SIG-M5 treated with dmso at 0.1 percent for 504 hours (cell line): ENCODE measurements around the gene RAD21L1.

Experiments
- DNase-seq: peaks from one replicate; lab custom pipeline; 2025; ENCODE audit not compliant: unreplicated experiment; lab: John Stamatoyannopoulos, UW

Gene RAD21L1

DNA sequence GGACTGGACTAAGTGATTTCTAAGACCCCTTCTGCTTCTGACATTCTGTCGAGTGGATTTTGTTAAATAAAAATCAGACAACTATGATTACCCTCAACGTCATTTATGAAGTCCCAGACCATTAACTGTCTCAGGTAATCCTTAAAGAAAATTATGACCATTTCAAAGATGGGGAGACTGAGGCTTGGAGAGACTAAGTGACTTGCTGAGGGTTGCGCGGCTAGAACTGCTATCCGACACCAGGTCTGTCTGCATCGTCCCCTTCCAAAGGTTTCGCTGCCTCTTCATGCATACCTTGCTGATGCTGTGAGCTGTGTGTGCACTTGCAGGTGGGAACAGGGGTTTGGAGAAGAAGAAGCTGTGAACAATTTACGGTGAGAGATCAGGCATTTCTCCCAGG lies 43.4 kb downstream of the RAD21L1 start:
- DNase-seq = no peak

DNA sequence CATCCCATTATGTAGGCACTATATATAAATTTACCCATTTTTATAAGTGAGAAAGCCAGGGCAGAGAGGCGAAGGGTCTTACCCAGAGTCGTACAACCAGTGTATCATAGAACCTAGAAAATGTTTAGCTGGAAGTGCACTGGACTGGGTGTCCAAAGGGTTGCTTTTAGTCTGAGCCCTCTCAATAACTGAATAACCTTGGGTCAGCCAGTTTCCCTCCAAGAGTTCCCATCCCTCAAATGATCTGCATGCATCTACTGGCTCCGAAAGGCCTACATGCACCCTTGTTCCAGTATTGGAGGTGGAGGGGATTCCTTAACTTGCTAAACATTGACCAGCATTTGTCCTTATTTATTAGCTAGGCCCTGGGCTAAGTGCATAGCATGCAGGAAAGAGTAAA lies 44.0 kb downstream of the RAD21L1 start:
- DNase-seq = no peak

DNA sequence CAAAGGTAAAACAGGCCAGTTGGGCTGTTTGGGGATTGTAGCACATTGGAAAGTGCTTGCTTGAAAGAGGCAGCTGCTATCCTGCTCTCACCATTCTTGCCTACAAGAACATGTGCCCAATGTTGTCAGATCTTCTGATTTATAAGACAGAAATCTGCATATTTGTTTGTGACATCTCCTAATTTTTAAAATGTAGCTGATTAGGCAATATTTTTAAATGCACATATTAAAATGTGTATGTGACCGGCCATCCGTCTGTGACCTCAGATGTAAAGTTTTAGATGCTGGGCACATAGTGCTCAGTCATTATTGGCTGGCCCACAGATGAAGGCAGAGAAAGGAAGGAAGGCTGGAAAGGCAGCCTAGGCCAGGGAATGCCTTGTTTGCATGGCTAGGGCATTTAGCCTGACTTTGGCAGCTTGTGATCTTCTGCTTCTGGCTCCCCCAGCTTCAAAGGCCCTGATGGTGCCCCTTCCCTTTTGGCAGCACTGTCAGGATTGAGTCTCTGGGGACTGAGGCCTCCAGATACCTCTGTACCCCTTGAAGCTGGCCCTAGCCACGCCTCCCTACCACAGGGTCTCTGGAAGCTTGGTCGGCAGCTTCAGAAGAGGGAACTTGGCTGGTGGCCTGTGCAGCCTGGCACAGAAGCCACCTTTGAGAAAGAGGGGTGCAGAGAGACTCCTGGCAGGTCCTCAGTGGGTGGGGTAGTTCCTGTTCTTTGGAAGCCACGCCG lies 46.7 kb downstream of the RAD21L1 start:
- DNase-seq = no peak

DNA sequence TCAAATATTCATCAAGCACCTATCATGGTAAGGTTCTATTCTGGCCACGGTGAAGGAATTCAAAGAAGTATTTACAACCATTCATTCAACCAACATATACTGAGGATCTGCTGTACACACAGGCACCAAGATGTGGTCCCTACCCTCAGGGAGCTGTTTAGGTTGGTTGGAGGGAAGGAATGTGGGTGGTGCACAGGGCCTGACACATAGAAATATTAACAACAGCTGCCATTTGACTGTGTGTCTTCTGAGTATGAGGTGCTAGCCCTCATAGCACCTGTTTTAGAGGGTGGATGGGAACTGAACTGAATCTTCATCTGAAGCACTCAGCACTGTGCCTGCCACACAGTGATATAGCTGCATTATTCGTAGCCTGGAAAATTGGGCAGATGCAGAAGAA lies 47.5 kb downstream of the RAD21L1 start:
- DNase-seq = no peak

DNA sequence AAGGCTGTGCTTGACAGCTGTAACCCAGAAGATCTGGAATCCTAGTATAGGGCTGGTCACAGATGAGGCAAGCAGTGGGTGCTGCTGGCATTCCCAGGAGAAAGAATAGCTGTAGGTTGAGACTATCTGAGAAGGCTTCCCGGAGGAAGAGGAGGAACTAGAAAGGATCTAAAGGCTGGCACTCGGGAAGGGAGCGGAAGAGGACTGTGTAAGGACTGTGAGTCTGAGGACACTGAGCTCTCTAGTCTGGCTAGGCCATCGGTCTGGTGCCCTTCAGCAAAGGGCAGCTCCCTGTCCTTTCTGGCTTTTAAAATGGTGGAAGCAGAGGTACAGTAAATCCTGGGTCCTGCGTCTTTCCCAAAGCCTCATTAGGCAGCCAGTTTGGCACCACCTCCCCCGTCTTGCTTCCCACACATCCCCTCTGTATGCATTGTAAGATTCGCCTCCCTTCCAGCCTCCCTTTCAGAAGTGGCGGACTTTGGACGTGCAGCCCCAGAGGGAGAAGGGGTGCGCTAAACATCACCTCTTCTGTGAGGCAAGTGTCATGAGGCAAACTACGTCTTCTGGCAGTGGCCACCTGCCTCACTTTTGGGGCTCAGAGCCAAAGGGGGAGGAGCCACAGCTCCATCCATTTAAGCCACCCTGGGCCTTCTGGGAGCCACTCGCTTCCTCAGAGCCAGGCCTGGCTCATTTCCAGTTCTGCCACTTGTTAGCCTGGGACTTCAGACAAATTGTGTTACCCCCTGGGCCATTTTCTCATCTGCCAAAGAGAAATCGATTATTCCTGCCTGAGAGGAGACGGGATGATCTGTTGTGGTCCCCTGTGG lies 48.9 kb downstream of the RAD21L1 start:
- no peak for DNase-seq

DNA sequence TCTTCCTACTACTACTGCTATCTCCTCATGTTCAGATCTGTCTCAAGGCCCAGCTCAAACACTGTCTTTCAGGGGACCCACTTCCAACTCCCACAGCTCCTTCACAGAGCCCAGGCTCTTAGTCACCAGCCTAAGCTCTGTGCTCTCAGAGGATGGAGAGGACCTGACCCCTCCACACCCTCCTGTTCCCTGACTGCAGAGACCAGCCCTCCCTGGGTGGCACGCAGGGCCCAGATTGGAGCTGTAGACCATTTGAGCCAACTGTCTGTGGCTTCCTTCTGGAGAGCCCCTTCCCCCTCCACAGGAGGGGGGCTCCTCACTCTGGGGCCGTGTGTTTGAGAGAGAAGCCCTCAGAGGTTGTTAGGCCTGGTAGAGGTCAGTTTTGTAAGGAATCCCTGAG lies 50.1 kb downstream of the RAD21L1 start:
- DNase-seq = no peak

DNA sequence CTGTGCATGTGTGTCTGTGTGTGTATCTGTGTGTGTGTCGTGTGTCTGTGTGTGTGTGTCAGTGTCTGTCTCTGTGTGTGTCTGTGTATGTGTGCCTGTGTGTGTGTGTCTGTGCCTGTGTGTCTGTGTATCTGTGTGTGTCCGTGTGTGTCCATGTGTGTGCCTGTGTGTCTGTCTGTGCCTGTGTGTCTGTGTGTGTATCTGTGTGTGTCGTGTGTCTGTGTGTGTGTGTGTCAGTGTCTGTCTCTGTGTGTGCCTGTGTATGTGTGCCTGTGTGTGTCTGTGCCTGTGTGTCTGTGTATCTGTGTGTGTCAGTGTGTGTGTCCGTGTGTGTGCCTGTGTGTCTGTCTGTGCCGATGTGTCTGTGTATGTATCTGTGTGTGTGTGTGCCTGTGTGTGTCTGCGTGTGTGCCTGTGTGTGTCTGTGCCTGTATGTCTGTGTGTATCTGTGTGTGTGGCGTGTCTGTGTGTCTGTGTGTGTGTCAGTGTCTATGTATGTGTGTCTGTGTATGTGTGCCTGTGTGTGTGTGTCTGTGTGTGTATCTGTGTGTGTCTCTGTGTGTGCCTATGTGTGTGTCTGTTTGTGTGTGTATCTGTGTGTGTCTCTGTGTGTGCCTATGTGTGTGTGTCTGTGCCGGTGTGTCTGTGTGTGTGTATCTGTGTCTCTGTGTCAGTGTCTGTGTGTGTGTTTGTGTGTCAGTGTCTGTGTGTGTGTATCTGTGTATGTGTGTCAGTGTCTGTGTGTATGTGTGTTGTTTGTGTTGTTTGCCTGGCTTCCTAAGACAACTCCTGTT lies 51.9 kb downstream of the RAD21L1 start:
- no peak for DNase-seq

DNA sequence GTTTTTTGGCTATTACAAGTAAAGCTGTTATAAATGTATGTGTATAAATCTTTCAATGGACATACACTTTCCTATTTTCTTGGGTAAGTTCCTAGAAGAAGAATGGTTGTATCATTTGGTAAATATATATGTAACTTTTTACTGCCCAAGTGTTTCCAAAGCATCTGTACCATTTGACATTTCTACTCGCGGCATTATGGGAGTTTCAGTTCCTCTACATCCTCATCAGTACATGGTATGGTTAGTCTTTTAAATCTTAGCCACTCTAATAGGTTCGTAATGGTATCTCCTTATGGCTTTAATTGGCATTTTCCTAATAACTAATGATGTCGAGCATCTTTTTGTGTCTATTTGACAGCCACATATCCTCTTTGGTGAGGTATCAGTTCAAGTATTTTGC lies 53.1 kb downstream of the RAD21L1 start:
- DNase-seq = peak; percentile 21

DNA sequence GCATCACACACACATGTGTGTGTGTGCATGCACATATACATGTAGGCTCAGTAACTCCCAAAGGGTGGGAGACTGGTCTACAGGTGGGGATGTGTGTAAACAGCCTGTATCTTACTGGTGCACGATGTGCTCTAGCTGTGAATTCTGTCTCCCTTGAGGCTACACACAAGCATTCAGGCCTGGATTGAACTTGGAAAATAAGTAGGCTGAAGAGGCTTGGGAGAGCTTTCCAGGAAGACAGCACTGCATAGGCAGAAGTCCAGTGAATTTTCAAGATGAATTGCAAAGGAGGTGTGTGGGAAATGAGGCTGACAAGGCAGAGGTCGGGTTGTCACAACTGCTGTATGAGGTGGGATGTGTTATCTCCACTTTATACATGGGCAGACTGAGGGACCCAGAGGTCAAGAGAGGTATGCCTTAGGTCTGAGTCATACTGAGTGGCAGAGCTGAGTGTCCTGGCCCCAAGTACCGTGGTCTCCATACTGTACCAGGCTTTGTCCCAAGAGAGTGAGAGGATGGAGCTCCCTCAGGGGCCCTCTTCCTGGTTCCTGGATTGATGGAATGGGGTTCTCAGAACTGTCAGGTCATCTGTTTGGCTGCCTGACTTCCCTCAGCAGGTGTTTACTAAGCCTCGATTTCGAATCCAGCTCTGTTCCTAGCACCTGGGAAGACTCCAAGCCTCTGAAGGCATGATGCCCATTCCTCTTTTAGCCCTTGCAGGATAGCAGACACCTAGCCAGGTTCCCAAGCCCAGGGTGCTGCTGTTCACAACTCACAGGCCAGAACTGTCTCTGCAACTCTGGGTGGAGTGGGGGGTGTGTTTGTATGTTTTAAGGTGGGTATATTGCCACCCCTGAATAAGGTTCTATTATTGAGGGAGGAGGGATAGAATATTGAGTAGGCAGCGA lies 54.6 kb downstream of the RAD21L1 start:
- no peak for DNase-seq

DNA sequence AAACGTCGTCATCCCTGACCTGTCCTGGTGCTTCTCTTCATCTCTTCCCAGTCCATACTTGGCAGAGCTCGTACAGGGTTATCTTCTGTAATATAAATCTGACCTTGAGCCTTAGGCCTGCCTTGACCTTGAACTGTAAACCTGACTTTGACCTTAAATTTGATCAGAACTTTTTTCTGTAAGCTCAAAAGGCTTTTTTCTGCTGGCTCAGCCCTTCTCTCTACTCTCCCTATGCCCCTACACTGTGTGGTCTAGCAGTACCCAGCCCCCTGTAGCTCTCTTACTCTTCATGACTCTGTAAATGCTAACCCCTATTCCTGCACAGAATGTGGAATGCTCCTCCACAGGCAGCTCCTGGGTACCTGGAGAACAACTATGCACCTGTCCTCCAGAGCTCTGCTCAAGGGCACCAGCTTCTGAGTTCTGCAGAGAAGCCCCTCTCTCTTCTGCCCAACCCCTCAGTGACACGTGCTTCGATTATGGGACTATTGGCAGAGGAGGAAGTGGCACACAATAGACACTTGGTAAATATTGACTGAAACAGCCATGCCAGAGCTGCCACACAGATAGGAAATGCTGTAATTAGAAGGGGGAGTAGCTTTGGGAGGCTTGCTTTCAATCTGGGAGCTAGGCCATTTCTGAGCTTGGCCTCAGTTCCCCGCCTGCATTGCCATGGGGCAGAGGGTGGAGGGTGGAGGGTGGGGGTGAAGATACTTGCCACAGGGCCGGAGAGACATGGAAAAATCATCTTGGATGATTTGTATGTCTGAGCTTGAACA lies 55.6 kb downstream of the RAD21L1 start:
- no peak for DNase-seq

DNA sequence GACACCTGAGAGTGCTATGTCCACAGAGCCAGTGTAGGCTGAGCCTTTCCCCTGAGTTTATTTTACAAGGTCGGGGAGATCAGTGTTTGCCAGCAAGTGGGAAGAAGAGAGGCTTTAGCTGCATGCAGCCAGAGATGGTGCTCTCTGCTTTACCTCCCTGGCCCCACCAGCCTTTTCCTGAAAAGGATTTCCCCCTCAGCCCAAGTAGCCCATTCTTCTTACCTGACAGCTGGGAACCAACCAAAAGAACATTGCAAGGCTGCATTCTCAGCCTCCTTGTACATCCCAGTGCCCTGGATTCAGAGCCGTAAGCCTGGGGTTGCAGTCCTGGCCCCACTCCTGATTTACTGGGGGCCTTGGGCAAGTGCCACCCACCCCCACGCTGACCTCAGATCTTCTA lies 57.1 kb downstream of the RAD21L1 start:
- DNase-seq = no peak

DNA sequence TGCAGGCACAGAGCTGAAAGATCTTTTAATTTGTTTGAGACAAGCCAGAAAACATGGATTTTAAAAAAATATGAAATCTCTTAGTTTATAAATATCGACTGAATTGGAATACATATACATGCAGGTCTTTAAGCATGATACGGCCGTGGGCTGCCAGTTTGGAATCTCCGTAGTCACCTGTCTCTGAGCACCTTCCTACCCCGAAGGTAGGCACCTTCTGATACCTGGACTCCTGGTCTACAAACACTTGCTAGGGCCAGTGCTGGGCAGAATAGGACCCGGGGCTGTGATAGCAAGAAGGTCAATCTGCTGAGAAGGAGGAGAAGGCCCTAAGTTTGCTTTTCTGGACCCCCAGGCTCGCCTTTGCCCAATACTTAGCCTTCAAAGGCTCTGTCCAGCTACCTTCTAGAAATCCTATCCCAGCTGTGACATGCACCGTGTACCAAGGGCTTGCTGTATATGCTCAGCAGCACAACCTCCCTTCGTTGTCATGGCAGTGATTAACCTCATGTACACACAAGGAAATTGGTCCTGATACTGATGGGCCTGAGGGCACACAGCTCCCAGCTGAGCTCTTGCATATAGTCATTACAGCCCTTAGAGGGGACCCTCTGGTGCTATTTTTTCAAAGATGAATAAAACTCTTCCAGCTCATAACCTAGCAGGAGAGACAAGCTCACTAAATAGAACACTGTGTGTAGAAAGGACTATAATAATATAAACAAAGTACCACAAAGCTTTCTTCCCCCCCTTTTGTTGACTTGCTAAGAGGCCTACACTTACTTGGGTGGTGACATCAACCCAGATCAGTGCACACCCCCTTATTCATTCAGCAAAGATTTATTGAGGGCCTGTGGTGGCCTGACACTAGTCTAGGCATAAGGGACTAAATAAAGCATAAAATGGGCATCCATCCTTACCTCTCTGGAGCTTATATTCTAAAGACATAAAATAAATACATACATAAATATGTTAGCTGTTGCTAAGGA lies 58.0 kb downstream of the RAD21L1 start:
- no peak for DNase-seq

DNA sequence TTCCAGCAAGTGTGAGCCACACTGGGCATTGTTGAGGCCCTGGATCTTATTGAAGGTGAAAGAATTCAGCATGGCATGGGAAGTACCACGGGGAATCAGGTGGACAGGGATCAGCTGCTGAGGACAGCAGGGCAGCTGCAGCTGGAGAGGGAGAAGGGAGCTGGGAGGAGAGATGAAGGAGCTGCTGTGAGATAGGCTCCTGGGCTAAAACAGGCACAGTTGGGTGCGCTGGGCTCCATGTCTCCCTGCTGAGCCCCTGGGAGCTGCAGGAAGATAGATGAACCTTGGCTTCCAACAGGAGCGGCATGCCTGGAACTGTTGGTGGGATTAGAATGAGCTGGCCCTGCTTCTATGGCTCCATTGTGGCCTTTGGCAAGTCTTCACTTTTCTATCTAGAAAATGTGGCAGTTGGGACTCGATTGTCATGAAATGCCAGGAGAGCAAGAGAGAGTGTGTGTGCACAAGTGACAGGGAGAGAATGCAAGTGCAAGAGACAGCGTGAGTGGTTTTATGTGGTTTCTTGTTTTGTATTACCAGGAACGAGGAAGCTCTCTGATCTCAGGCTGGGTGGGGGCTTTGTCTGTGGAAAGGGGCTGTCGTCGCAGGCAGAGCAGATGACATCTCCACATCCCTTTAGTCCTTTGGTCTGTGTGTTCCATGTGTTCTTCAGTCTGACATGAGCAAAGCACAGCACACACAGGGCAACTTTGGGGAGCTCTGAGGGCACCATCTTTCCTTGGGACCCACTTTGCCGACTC lies 60.6 kb downstream of the RAD21L1 start:
- DNase-seq = no peak

DNA sequence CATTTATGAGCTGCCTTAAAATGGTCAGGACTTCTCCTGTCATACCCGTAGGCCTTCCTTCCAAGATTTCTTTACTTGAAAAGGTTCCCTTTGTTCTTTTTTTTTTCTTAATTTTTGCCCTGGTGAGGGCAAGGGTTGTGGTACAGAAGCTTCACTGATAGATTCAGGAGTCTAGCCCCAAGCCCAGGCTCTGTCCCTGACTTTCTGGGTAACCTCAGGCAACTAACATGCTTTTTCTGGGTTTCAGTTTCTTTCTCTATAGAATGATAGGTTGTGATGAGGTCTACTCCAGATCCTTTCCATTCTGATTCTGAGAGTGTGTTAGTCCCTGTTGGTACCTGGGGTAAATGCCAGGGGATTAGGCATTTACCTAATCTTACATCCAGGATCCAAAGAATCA lies 61.5 kb downstream of the RAD21L1 start:
- no peak for DNase-seq

DNA sequence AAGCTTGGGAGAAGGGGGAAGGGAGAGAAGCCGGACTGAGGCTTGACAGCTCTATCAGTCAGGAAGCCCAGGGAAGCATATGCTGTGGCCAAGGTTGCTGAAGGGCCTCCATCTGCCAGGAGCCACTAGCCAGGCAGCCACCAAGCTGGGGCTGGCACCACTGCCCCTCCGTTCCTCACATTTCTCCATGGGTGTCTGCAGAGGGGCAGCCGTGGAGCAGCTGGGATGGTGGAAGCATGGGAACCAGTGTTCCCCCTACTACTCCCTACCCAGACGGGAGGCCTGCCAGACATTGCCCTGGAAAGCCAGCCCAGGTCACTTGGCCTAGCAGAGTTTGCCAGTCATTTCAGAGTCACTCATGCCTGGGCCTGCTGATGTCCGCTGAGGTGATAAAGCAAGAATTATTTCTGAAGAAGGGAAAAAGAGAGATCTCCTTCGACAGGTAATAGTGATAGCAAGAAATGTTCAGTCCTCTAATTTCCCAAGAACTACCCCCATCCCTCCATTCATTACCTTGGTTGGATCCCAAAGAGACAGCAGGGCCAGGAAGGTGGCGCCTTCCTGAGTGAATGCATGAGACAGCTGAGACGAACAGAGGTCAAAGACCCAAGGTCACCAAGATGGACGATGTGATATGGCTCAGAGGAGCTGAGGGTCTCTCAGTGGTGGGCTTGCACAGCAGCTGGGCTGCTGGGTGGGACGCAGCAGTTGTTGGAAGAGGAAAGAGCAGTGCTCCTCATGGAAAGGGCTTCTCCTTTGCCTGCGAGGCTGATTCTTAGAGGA lies 62.1 kb downstream of the RAD21L1 start:
- DNase-seq = no peak

DNA sequence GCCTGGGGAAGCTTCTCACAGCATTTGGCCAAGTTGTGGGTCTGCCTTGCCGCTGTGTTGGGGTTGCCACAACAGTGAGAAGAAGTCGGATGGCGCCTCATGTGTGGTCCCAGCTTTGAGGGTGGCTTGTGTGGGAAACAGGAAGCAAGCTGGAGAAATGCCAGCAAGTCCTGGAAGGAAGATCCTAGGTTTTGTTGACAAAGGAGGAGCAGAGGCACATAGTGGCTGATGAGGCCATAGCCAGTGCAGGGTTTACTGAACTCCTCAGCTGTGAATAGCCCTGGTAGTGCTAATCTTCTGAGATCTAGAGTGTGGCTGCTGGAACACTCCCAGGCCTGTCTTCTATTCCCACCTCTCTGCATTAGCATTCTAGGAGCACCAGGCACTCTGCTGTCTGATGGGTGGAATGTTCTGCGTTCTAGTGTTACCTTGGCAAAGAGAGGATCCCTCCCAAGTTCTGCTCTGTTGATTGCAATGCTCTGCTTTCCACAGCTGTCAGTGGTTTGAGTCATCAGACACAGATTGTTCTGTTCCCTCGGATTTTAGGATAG lies 65.4 kb downstream of the RAD21L1 start:
- no peak for DNase-seq

DNA sequence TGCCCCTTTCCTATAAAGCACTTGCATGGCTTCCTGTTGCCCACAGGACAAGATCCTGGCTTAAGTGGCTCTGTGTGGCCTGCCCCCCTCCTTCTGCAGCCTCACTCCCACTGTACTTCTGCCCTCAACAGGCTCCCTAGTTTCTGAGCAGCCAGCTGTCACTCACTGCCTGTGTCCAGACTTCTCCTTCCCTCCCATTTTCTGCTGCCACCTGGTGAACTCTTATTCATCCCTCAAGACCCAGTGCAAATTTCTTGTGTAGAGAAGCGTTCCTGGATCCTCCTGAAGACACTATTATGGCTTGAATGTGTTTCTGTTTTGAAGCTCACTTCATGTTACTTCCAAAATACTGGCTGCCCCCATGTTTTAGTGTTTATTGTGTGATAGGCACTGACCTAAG lies 66.8 kb downstream of the RAD21L1 start:
- DNase-seq = no peak
